ENCODE results near the gene ACER1.

The ACER1 gene

DNA sequence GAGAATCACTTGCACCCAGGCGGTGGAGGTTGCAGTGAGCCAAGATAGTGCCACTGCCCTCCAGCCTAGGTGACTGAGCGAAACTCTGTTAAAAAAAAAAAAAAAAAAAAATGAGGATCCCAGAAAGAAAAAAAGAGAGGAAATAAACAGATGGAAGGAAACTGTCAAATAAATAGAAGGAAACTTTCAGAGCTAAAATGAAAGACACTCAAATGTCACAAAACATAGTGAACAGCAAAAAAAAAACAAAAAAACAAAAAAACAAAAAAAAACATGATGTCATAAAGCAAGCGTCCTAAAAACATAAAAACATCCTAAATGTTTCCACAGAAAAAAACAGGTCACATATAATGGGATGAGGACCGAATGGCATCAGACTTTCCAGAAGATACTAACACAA, 68.6 kb downstream of the ACER1 start:
- DNase-seq: no peak

DNA sequence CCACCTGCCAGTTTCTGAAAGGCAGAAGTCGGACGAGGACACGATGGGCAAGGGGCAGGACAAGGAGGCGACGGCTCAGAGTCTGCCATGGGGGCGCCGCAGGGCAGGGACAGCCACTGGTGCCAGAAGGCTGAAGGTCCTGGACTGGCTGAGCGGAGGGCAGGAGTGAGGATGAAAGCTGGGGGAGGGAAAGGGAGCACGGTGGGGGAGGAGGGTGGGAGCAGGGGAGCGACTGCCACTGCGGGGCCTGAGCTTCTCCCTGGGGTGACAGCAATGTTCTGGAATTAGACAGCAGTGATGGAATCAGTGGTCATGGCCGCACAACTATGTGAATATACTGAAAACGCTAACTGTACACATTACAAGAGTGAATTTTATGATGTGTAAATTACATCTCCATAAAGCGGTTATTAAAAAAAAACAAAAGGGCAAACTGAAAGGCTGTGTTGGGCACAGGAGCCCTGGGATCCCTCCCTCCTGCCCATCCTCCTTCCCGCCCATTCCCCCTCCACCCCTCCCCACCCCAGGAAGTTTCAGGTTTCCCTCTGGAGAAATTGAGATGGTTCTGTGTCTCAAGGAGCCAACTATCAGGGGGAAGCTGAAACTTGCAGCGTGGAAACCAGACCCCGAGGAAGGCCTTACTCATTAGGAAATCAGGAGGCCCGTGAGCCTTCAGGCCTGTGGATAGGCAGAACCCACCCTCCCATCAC, 69.5 kb downstream of the ACER1 start:
- no peak for DNase-seq

DNA sequence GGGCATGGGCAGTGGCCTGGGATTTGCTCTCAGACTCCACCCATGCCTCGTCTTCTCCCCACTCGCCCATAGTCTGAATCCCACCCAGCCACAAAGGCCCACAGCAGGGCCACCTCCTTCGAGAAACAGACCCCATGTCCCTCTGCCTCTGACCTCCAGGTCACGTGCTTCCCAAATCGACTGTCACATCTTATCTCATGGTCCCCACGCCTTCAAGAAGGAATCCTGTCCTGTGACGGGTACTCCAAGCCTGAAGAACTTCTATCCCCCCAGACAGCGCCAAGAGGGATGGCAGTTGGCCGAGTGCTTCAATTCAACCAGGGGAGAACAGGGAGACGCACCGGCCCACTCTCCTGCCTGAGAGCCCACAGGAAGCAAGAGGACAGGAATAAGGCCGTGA, 70.1 kb downstream of the ACER1 start:
- DNase-seq: no peak

DNA sequence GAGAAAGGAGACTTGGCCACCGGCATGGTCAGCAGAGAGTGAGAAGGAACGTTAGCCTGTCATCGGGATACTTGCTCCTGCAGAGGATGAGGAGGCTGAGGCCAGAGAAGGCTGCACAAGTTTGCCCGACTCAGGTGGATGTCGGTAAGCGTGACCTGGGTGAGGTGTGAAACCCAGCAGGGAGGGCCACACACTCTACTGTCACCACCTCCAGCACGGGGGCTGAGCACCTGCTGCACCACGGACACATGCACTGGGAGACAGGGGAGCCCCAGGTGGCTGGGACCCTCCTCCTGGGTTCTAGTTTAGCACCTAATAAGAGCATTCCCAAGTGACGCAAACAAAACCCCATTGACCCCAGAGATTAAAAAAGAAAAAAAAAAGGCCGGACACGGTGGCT, 70.9 kb downstream of the ACER1 start:
- no peak for DNase-seq

DNA sequence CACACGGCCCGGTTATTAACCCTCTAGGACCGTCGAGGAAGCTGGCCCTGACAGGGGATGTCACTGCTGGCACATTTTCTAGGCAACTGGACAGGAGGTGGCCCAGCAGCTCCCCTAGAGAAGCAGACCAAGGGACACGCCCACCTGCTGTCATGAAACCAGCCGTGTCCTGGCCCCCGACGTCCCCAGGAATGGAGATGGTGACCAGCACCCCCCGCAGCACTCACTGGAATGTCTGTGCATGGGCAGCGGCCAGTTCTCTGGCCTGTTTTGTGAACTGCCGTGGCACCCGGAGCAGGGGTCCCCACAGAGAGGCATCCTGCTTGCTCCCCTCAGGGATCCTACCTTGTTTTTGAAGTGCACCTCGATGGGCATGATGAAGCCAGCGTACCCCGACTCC, 71.5 kb downstream of the ACER1 start:
- DNase-seq: no peak

DNA sequence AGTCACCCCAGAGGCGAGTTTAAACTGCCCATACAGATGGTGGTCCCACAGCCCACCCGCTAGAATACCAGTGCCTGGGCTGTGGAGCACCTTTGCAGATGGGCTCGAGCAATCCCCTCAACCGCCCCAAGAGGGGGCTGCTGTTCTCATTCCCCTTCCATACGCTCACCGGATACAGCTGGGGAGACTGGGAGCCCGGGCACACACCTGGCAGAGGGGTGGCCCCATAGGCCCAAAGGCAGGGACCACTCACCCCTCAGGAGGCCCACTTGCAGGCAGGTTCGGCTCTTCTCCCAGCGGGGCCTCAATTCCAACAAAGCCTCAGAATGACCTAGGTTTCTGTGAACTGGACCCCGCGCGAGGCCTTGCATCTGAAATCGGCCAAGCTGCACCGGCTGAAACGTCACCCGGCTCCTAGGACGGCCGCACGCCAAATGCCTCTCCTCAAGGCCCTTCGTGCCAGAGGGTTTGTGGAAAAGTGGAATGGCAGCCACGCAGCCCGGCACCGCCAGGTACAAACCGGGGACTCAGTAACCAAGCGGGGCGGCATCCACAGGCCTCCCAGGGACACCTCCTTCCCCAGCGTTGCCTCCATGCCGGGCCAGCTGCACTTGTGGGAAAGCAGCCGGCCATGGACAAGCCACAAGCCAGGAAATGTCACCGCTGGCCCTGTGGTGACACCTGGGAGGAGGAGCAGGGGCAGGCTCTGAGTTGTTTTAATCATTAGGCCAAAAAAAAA, 72.3 kb downstream of the ACER1 start:
- DNase-seq: peak in 1 of 2 donors; percentile 47

DNA sequence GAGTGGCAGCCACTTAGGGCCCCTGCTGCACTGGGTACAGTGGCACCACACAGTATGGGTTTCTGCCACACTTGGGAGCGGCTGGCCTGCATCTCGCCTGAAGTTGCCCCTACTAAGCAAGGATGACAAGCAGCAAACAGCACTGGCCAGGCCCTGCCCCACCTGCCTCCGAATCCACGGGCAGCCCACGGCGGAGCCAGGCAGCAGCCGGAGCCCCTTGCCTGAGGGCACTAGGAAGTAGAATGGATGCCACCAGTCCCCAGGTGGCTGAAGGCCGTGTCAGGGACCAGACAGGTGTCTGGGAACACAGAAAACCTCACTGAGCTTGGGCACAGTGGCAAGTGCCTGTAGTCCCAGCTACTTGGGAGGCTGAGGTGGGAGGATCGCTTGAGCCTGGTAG, 73.0 kb downstream of the ACER1 start:
- no peak for DNase-seq

DNA sequence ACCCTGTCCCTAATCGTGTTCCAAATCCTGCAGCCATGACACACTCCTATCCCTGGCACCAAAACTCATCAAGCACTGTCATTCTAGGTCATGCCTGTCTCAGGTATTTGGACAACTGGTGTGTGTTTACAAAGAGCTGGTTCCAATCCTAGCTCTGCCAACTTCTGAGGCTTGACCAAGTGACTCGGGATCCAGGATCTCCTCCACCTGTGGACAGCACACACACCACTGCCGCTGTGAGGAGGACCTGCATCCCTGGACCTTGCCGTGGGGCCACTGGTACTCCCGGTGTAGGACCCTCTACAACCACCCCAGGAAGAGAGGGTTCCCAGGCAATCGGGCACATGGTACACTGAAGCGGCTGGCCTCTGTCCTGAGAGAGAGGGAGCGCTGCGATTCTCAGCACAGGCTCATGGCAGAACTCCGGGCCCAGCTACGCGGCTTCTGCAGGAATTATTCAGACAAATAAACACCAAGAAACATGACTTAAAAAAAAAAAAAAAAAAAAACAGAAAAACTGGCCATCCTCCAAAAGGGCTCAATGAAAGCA, 74.0 kb downstream of the ACER1 start:
- no peak for DNase-seq

DNA sequence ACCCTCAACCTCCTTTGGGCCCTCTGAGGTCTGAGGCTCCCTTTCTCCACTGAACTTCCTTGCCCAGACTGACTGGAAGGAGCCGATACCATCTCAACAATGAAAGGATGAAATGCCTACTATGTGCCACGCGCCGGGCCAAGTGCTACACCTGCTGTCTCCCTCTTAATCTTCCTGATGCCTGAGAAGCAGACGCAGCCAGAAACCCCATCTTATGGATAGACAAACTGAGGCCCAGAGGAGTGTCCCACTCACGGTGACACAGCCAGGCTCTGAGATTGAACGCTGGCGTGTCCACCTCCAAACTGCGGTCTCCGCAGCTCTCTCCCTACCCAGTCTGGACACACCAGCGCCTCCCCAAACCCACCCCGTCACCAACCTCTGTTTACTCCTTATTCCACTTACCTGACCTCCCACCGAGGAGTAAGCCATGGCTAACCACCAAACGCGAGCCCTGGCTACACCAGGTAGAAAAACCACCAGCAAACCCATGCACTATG, 74.5 kb downstream of the ACER1 start:
- DNase-seq: no peak
